22Rv1 (cell line): ENCODE data around the gene AZU1.

Source experiments
- H3K27ac ChIP-seq: fragments of 450-650 bp; 2 replicates; pipeline ENCODE4 v1.5.1; 2017
- ZFX ChIP-seq: fragments of 450-650 bp; IDR thresholded peaks from 2 replicates; pipeline ENCODE4 v1.6.1; 2017; ENCODE audit warnings: antibody characterized with exemption, borderline replicate concordance
- TF ChIP-seq, protein P1 (sequence below): fragments of 450-650 bp; IDR thresholded peaks from 2 replicates; pipeline ENCODE4 v1.5.1; 2017; ENCODE audit warnings: mild to moderate bottlenecking

AZU1 gene

DNA sequence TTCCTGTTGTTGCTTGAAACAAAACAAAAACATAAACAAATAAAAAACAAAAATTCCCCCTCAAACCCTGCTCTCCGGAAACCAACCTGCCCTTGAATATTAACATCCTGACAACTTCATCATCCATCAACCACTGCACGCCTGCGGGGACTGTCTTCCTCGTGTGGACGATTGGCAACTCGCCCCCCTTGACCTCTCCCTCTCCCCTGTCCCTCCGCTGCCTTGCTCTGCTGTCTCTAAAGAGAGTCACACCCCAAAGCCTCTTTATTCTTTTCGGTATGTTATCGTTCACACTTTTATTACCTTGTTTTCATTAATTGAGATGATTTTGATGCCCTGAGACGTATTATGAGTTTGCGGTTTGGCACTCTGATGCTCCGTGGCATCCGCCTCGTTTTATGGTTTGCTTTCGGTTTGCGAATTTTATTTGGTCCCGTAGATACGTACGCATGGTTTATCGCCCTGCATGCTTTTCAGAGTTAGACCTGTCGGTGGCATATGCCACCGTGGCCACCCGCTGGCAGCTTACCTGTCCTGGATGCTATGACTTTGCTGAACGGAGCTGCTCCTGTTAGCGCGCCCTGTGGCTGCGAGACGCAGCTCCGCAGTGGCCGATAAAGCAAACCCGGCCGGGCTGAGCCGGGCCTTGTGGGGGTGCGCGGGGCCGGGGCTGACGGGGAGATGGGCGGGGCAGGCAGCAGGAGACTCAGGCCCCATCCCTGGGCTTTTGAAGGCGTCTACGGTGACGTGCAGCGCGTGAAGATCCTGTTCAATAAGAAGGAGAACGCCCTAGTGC, 19.8 kb upstream of the AZU1 start:
- H3K27ac ChIP-seq = no peak overlapping the region
- TF ChIP-seq, protein P1, sequence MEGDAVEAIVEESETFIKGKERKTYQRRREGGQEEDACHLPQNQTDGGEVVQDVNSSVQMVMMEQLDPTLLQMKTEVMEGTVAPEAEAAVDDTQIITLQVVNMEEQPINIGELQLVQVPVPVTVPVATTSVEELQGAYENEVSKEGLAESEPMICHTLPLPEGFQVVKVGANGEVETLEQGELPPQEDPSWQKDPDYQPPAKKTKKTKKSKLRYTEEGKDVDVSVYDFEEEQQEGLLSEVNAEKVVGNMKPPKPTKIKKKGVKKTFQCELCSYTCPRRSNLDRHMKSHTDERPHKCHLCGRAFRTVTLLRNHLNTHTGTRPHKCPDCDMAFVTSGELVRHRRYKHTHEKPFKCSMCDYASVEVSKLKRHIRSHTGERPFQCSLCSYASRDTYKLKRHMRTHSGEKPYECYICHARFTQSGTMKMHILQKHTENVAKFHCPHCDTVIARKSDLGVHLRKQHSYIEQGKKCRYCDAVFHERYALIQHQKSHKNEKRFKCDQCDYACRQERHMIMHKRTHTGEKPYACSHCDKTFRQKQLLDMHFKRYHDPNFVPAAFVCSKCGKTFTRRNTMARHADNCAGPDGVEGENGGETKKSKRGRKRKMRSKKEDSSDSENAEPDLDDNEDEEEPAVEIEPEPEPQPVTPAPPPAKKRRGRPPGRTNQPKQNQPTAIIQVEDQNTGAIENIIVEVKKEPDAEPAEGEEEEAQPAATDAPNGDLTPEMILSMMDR = no peak
- TF ChIP-seq ZFX = no peak

DNA sequence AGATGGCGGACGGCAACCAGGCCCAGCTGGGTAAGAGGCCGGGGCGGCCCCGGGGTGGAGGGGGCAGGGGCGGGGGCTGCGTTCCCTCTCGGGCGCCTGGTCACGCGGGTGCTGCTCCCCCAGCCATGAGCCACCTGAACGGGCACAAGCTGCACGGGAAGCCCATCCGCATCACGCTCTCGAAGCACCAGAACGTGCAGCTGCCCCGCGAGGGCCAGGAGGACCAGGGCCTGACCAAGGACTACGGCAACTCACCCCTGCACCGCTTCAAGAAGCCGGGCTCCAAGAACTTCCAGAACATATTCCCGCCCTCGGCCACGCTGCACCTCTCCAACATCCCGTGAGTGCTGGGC, 19.2 kb upstream of the AZU1 start:
- no peak for TF ChIP-seq ZFX
- TF ChIP-seq, protein P1 = no peak

DNA sequence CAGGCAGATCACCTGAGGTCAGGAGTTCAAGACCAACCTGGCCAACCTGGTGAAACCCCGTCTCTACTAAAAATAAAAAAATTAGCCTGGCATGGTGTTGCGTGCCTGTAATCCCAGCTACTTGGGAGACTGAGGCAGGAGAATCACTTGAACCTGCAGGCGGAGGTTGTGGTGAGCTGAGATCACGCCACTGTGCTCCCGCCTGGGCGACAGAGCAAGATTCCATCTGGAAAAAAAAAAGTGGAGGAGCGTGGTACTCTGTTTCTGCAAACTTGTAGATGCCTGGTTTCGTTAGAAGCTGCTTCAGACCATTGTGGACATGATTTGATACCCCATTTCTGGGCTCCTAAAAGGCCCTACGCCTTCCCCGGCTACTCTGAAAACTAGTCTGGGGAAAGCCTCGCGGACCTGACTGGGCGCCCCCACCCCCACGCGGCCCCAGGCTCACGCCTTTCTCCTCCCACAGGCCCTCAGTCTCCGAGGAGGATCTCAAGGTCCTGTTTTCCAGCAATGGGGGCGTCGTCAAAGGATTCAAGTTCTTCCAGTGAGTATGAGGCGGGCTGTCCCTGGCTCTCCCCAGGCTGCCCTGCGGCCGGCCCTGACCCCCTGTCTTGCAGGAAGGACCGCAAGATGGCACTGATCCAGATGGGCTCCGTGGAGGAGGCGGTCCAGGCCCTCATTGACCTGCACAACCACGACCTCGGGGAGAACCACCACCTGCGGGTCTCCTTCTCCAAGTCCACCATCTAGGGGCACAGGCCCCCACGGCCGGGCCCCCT, 17.4 kb upstream of the AZU1 start:
- TF ChIP-seq, protein P1 = no peak
- TF ChIP-seq ZFX = no peak
- H3K27ac ChIP-seq = no peak overlapping the region

More for the DNA sequence above, 19.2 kb upstream of the AZU1 start:
- no peak overlapping the region for H3K27ac ChIP-seq

DNA sequence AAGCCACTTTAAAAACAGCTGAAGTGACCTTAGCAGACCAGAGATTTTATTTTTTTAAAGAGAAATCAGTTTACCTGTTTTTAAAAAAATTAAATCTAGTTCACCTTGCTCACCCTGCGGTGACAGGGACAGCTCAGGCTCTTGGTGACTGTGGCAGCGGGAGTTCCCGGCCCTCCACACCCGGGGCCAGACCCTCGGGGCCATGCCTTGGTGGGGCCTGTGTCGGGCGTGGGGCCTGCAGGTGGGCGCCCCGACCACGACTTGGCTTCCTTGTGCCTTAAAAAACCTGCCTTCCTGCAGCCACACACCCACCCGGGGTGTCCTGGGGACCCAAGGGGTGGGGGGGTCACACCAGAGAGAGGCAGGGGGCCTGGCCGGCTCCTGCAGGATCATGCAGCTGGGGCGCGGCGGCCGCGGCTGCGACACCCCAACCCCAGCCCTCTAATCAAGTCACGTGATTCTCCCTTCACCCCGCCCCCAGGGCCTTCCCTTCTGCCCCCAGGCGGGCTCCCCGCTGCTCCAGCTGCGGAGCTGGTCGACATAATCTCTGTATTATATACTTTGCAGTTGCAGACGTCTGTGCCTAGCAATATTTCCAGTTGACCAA, 16.7 kb upstream of the AZU1 start:
- H3K27ac ChIP-seq = no peak overlapping the region

DNA sequence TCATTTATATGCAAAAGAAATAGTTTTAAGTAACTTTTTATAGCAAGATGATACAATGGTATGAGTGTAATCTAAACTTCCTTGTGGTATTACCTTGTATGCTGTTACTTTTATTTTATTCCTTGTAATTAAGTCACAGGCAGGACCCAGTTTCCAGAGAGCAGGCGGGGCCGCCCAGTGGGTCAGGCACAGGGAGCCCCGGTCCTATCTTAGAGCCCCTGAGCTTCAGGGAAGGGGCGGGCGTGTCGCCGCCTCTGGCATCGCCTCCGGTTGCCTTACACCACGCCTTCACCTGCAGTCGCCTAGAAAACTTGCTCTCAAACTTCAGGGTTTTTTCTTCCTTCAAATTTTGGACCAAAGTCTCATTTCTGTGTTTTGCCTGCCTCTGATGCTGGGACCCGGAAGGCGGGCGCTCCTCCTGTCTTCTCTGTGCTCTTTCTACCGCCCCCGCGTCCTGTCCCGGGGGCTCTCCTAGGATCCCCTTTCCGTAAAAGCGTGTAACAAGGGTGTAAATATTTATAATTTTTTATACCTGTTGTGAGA, 16.1 kb upstream of the AZU1 start:
- no peak overlapping the region for H3K27ac ChIP-seq

More for the DNA sequence above, 16.7 kb upstream of the AZU1 start:
- TF ChIP-seq ZFX = no peak
- TF ChIP-seq, protein P1 = no peak

DNA sequence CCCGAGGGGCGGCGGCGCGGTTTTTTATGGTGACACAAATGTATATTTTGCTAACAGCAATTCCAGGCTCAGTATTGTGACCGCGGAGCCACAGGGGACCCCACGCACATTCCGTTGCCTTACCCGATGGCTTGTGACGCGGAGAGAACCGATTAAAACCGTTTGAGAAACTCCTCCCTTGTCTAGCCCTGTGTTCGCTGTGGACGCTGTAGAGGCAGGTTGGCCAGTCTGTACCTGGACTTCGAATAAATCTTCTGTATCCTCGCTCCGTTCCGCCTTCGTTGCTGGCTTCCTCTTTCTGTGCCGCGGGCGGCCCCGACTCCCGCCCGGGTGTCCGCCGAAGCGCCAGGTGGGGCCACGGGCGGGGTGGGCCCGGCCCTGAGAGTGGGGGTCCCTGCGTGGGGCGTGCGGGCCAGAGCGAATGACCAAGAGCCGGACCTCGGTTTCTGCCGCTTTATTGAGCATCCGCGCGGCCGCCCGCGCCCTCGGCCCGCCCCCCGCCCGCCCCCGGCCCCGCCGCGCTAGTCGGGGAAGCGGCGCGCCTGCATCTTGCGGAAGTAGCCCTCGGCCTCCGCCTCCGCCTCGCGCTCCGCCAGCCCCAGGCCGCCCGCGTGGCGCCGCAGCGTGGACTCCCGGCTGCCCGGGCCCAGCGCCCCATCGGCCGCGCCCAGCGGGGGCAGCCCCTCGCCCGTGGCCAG, 15.4 kb upstream of the AZU1 start:
- no peak for TF ChIP-seq ZFX
- TF ChIP-seq, protein P1 = no peak
- H3K27ac ChIP-seq = no peak overlapping the region

More for the DNA sequence above, 16.1 kb upstream of the AZU1 start:
- TF ChIP-seq, protein P1 = no peak
- TF ChIP-seq ZFX = no peak
